ENCODE results near the gene RASL10B. TPM values are rescaled to one million over a fixed set of nuclear protein-coding genes. Genes with fewer than 3 reads are reported as not detected.

RASL10B gene
- total and polyA plus RNA-seq, 10 of the 15 experiments (the other 5 are each of a cell fraction or from before 2014, with no cell fraction given), result not detected

GRCh38 chr17:35715416-35715815 is 16.0 kb upstream of the RASL10B start:
- RAD21 ChIA-PET (ENCODE audit: unreplicated experiment), result no interaction called here
- Histone ChIP-seq H3K36me3 (ENCODE audit: control insufficient read depth in 2 of 2, insufficient read depth in 2 of 2, low read length in 1 of 2) (peaks cover 3 to 39% of the 10 kb centered on the region in 2 experiments), H3K79me2 (ENCODE audit: control insufficient read depth, insufficient read depth, low read length) (no peaks in the 10 kb centered on the region), H3K9ac (ENCODE audit: control insufficient read depth, insufficient read depth, low read length) (no peak overlapping the region), H3K4me1 (ENCODE audit: control insufficient read depth, insufficient read depth, low read length) (no peaks in the 10 kb centered on the region), H3K9me3 (replicated peaks; ENCODE audit: control insufficient read depth, insufficient read depth, low read length) (no peaks in the 10 kb centered on the region), H3K27ac (ENCODE audit: control insufficient read depth, insufficient read depth) (no peak overlapping the region), H4K20me1 (ENCODE audit: control insufficient read depth, insufficient read depth) (no peaks in the 10 kb centered on the region), H3K27me3 (replicated peaks in 1 of 2; ENCODE audit: control insufficient read depth in 2 of 2, insufficient read depth in 2 of 2, low read length in 1 of 2) (no peaks in the 10 kb centered on the region), H2AFZ (ENCODE audit: control insufficient read depth, low read depth, low read length) (no peak overlapping the region), H3K4me3 (no peak overlapping the region), H3K4me2 (ENCODE audit: control insufficient read depth, insufficient read depth) (no peak overlapping the region)
- intact Hi-C loops (cut with micrococcal nuclease; ENCODE audit: unreplicated experiment), result no loop called here
- no peak for ATAC-seq
- TF ChIP-seq CREM (IDR thresholded peaks at IDR 0.05; ENCODE audit: low read depth) (no peak), POLR2AphosphoS2 (IDR thresholded peaks at IDR 0.05; ENCODE audit: low read depth, low read length) (no peak)
- FAIRE-seq, result no peak
- POLR2A ChIA-PET, result no interaction called here
- BruUV-seq (replicated peaks), result no TSS peak
- DNase-seq (ENCODE audit: low read depth, low spot score), result no peak
- SMC1A ChIA-PET (ENCODE audit: uncharacterized antibody, unreplicated experiment), result interaction anchor here (1.0 kb wide), 1 partner anchor 102 kb away, joined by 3 read pairs; no protein-coding TSS in a partner anchor
- in situ Hi-C loops (cut with MboI), result no loop called here
- CTCF ChIA-PET, result interaction anchor here (0.7 kb wide), 1 partner anchor 102 kb away, joined by 3 read pairs; no protein-coding TSS in a partner anchor

- TF ChIP-seq MTA2 (IDR thresholded peaks at IDR 0.05; ENCODE audit: low read depth) (no peak), POU2F2 (IDR thresholded peaks at IDR 0.05; ENCODE audit: borderline replicate concordance, low read depth, low read length) (no peak), NRF1 (conservative IDR thresholded peaks at IDR 0.05; ENCODE audit: low read depth, low read length) (no peak), PAX8 (IDR thresholded peaks at IDR 0.05) (no peak)
- Histone ChIP-seq H3K4me3 (no peak overlapping the region), H4K20me1 (ENCODE audit: control insufficient read depth, insufficient read depth) (no peaks in the 10 kb centered on the region), H3K4me2 (ENCODE audit: control insufficient read depth, insufficient read depth) (no peak overlapping the region), H3K9ac (ENCODE audit: control insufficient read depth, insufficient read depth, low read length) (no peak overlapping the region), H3K4me1 (ENCODE audit: control insufficient read depth, insufficient read depth, low read length) (no peaks in the 10 kb centered on the region), H3K79me2 (ENCODE audit: control insufficient read depth, insufficient read depth, low read length) (no peaks in the 10 kb centered on the region), H2AFZ (ENCODE audit: control insufficient read depth, low read depth, low read length) (no peak overlapping the region), H3K27ac (ENCODE audit: control insufficient read depth, insufficient read depth) (no peak overlapping the region), H3K27me3 (replicated peaks in 1 of 2; ENCODE audit: control insufficient read depth in 2 of 2, insufficient read depth in 2 of 2, low read length in 1 of 2) (no peaks in the 10 kb centered on the region), H3K36me3 (ENCODE audit: control insufficient read depth in 2 of 2, insufficient read depth in 2 of 2, low read length in 1 of 2) (peaks cover 3 to 34% of the 10 kb centered on the region in 2 experiments), H3K9me3 (replicated peaks; ENCODE audit: control insufficient read depth, insufficient read depth, low read length) (no peaks in the 10 kb centered on the region)
- POLR2A ChIA-PET, result no interaction called here
- BruUV-seq (replicated peaks), result no TSS peak
- 0% methylated on average over 3 of the region's 3 CpGs for WGBS (ENCODE audit: insufficient coverage, insufficient replicate concordance, low lambda C conversion rate, missing lambda C conversion rate)
- intact Hi-C loops (cut with micrococcal nuclease; ENCODE audit: unreplicated experiment) (no loop called here), in situ Hi-C loops (cut with MboI) (no loop called here)
- SMC1A ChIA-PET (ENCODE audit: uncharacterized antibody, unreplicated experiment), result interaction anchor here (1.0 kb wide), 1 partner anchor 102 kb away, joined by 3 read pairs; no protein-coding TSS in a partner anchor
- FAIRE-seq, result no peak
- no peak for DNase-seq (ENCODE audit: low read depth, low spot score)
- CTCF ChIA-PET, result interaction anchor here (1.0 kb wide), 1 partner anchor 103 kb away, joined by 3 read pairs; no protein-coding TSS in a partner anchor
- no peak for ATAC-seq
- RAD21 ChIA-PET (ENCODE audit: unreplicated experiment), result no interaction called here
These were observed 15.3 kb upstream of the RASL10B start for GRCh38 chr17:35716173-35716572.

Data from GM12878 (cell line).